Testis (tissue), 2 donors: ENCODE results near the gene RALB.

Experiments used
- CTCF ChIP-seq, 3 experiments: fragments of 450-650 bp in 2 of 3; fragments of 200-600 bp in 1 of 3; sonication (generic) in 1 of 3; IDR thresholded peaks; one replicate each; pipeline ENCODE4 v1.5.1; 2016 to 2019; ENCODE audit warnings: antibody characterized with exemption in 3 of 3, mild to moderate bottlenecking in 2 of 3, moderate library complexity in 1 of 3
- POLR2A ChIP-seq: fragments of 450-650 bp; IDR thresholded peaks from one replicate; pipeline ENCODE4 v1.6.1; 2017; ENCODE audit warnings: antibody characterized with exemption, mild to moderate bottlenecking, moderate library complexity

GRCh38 chr2:120323214-120323613 is 70.6 kb downstream of the RALB start:
- no peak for TF ChIP-seq CTCF (IDR thresholded peaks at IDR 0.05)
- no peak for TF ChIP-seq POLR2A
